GM21515 (cell line): ENCODE data around the gene EML1.
A peak's percentile ranks its signal among the peaks of the same experiment; 100 is the strongest.
"Not testable (repeated sequence)": the region's sequence is repeated elsewhere in the genome, so short reads cannot be mapped to it uniquely, and the experiment has no call there.

Source experiments
- ATAC-seq: cut with Tn5 transposase; IDR thresholded peaks from one replicate; pipeline ENCODE4 v1.9.1; 2021; ENCODE audit not compliant: unreplicated experiment

EML1 gene

DNA sequence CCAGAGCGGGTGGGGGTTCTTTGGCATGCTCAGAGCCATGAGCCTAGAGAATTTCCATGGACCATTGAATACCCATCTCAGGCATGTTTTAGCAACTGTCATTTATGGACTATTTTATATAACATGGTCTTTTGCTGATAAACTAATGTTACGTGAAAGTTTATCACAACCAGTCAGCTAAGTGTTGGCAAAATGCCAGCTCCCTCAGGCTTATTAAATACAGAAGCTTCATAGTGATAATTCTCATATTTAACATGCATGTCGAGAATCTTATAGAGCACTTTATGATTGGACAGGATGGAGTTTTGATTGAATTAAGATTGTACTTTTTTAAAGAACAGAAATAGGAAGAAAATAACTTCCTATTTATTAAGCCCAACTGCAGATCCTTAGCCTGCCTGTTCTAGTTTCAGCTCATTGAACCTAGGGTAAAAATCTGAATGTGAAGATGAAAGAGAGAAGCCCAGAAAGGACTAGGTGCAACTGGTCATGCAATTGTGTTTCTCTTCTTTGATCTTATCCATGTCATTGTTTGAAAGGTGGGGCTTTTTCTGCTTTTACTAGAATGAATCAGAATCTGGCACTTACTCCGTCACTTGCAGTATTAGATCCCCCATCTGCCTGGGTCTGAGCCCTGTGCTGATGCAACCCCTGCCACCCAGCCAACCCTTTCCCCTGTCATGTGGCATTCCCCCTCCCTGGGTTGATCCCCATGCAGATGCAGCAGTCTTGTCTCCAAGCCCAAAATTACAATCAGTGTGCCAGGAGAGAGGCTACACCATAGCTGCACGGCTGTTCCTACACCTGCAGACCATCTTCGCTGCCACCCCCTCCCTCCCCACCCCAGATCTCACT lies 137.4 kb downstream of the EML1 start:
- ATAC-seq: peak; percentile 75

GRCh38 chr14:99931308-99931707 lies 138.1 kb downstream of the EML1 start:
- ATAC-seq: no peak

DNA sequence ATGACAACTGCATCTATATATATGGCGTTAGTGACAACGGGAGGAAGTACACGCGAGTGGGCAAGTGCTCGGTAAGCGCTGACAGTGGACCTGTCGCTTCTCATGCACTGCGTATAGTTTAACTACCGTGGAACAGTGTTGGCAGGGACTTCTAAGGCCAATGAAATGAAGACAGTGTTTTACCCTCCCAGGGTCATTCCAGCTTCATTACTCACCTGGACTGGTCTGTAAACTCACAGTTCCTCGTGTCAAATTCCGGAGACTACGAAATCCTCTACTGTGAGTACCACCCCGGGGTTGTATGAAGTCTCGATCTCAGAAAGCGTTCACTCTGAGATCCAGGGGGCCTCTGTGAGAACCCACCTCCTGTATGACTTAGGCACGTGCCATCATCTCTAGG lies 142.8 kb downstream of the EML1 start:
- ATAC-seq: no peak

- ATAC-seq: peak; percentile 60
Measured at GRCh38 chr14:99936738-99937474, 143.7 kb downstream of the EML1 start.

GRCh38 chr14:99937475-99938244 lies 144.4 kb downstream of the EML1 start:
- ATAC-seq: peak; percentile 20

GRCh38 chr14:99938376-99938775 lies 145.2 kb downstream of the EML1 start:
- ATAC-seq: no peak

- ATAC-seq: no peak
Measured at GRCh38 chr14:99938896-99939295, 145.7 kb downstream of the EML1 start.

DNA sequence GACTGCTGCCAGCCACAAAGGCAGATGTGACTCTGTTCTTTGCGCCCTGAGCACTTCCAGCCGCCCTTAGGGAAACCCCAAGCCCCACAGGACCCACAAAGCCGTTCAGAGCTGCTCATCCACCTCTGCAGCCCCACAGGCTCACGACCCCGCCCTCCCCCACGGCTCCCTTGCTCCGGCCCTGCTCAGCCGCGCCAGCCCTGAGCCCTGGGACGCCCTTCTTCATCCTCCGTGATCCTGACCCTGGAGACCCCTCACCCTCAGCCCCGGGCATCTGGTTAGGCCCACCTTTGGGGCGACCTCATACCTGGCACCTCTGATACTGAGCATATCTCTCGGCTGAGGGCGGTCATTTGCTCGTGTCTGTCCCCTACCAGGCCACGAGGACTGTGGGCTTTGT lies 146.2 kb downstream of the EML1 start:
- no peak for ATAC-seq

DNA sequence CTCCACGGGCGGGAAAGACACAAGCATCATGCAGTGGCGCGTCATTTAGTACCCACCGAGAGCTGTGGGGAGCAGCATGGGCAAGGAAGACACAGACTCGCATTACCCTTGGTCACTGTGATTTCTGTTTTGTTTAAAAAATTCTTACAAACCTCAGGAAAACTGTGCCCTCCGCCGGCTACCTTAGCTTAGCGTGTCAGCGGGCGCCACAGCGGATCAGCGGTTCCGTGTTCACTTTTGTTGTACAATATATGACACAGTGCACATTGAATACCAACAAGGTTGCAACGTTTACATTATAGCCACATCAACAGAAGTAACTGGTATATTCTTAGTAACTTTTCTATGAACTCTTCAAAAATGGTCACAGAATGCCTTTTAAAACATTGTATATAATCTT lies 146.9 kb downstream of the EML1 start:
- ATAC-seq: no peak

GRCh38 chr14:99941211-99941610 lies 148.0 kb downstream of the EML1 start:
- no peak for ATAC-seq

GRCh38 chr14:99943620-99944019 lies 150.4 kb downstream of the EML1 start:
- no peak for ATAC-seq

GRCh38 chr14:99944241-99944651 lies 151.0 kb downstream of the EML1 start:
- no peak for ATAC-seq

DNA sequence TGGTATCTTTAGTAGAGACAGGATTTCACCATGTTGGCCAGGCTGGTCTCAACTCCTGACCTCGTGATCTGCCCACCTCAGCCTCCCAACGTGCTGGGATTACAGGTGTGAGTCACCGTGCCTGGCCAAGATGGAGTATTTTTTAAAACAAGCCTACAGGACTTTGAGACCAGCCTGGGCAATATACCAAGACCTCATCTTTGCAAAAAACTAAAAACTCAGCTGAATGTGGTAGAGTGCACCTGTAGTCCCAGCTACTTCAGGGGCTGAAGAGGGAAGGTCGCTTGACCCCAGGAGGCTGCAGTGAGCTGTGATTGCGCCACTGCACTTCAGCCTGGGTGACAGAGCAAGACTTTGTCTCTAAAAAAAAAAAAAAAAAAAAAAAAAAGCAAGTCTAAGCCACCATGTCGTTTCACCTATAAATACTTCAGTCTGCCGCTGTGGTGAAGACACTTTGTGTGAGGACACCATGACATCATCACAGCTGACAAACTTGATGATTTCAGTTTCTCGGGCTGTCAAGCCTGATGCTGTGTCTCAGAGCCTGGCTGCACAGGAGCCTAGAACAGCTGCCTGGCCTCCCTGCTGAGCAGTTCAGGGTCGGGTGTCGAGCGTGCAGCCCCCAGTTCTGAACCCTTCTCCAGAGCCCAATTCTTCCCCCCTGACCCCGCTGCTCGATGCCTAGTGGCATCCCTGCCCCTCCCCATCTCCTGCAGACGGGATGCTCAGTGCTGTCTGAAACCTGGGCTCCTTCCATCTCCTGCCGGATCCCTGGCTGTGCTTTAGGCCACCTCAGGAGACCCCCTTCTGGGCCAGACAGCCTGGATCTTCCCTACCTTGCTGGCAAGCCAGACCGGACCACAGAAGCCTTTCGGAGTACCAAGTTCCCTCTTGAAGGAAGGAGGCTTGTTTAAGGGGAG lies 152.8 kb downstream of the EML1 start:
- ATAC-seq: no peak

DNA sequence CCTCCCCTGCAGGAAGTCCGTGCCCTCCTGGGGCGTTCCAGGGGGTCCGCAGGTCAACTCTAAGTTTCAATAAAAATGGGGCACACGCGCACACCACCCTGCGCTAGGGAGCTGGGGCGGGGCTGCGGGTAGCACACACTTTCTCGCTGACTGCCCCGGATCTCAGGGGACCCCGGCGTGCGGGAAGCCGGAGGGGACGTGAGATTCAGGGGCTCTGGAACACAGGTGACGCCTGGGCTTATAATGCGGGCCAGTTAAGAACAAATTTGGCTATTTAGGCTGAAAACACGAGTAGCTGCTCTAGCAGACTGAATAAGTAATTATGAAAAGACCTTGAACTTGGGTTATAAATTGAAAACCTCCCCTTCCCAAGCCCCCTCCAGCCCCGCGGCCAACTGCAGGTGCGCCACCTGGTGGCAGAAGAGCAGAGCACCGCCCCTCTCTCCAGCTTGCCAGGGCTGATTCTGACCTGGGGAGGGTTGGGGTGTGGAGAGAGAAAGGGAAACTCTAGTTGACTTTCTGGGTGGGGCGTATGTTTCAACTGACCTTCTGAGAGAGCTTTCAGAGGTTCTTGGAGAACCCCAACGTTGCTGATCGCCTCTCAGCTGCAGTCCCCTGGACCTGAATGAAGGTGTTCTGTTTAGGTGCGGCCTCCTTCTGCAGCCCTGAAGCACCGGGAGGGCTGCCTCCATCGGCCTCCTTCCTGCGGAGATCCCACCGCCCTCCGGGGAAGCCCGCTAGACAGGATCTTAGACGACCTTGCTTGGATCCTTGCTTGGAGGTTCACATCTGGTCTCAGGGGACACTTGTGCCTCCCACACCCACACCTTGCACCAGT lies 153.7 kb downstream of the EML1 start:
- peak; percentile 68 for ATAC-seq

DNA sequence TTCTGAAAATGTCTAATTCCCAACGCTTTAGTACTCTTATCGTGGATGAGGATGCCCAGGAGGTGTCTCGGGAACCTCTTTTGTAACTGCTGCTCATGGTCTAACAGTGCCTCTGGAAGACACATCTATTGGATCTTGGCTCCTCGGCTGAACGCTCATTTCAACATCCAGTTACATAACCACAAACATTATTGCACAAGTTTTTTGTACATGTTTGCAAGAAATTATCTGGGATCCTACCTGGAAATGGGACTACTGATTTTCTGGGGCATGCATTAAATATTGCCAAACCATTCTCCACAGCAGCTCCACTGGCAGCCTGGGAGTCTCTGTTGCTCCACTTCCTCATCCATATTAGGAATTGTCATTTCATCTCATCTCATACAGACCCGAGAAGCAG lies 154.5 kb downstream of the EML1 start:
- ATAC-seq: no peak

- ATAC-seq: not testable (repeated sequence)
Measured at GRCh38 chr14:99949011-99949732, 156.0 kb downstream of the EML1 start.

- ATAC-seq: no peak
Measured at GRCh38 chr14:99950181-99950580, 157.0 kb downstream of the EML1 start.

DNA sequence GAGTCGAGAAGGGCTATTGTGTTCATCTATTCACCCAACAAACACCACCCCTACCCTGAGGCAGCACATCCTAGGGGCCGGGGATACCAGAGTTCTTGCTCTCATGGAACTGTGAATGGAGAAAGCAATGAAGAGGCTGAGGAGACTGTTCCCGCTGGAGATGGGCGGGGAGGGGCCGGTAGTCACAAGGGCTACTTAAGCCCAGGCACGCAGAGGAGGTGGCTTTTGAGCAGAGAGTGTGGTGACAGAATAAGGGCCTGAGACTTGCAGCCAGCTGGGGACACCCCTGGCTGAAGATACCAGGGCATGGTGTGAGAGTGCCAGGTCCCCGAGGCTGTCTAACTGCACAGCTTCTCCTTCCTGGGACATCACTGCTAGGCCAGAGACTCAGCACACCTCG lies 157.9 kb downstream of the EML1 start:
- ATAC-seq: no peak

GRCh38 chr14:99952039-99952438 lies 158.8 kb downstream of the EML1 start:
- no peak for ATAC-seq
